Measurements from ENCODE around the gene BMP2. TPM values are rescaled to one million over a fixed set of nuclear protein-coding genes. Genes with fewer than 3 reads are reported as not detected.
A peak's percentile ranks its signal among the peaks of the same experiment; 100 is the strongest.

The BMP2 gene
- total RNA-seq, 1 experiment from 2014 or later, result 24.3 TPM

GRCh38 chr20:6824401-6824800 is 56.9 kb downstream of the BMP2 start:
- Histone ChIP-seq H3K9me3 (no peaks in the 10 kb centered on the region), H3K27me3 (replicated peaks; ENCODE audit: control insufficient read depth, insufficient read depth, low read length) (no peaks in the 10 kb centered on the region), H3K4me3 (ENCODE audit: low read depth, low read length) (no peak overlapping the region), H3K36me3 (ENCODE audit: control insufficient read depth, insufficient read depth, low read length) (no peaks in the 10 kb centered on the region), H3K4me1 (no peaks in the 10 kb centered on the region)
- Mint-ChIP-seq H3K27ac (ENCODE audit: unreplicated experiment) (no peak overlapping the region), H3K27me3 (ENCODE audit: insufficient read depth, unreplicated experiment) (no peaks in the 10 kb centered on the region), H3K4me3 (ENCODE audit: unreplicated experiment) (no peak overlapping the region), H3K9me3 (ENCODE audit: unreplicated experiment) (no peaks in the 10 kb centered on the region), H3K36me3 (ENCODE audit: insufficient read depth, unreplicated experiment) (no peaks in the 10 kb centered on the region), H3K4me1 (ENCODE audit: low read depth, unreplicated experiment) (no peaks in the 10 kb centered on the region)
- ChIA-PET POLR2A (no interaction called here), CTCF (no interaction called here)
- intact Hi-C loops (cut with micrococcal nuclease; ENCODE audit: unreplicated experiment), result loop anchor here (10.0 kb wide), 1 partner anchor 650 kb away; no protein-coding TSS in a partner anchor
- DNase-seq, result no peak
- TF ChIP-seq CTCF (IDR thresholded peaks at IDR 0.05; ENCODE audit: insufficient read depth in 1 of 2, low read depth in 1 of 2, low read length in 1 of 2, severe bottlenecking in 1 of 2, unreplicated experiment in 1 of 2), result no peak
- BruUV-seq (replicated peaks), result no TSS peak

- no peaks in the 10 kb centered on the region for H3K27me3 ChIP-seq (replicated peaks; ENCODE audit: control insufficient read depth, insufficient read depth, low read length)
- Mint-ChIP-seq H3K27me3 (ENCODE audit: insufficient read depth, unreplicated experiment) (no peaks in the 10 kb centered on the region), H3K27ac (ENCODE audit: unreplicated experiment) (no peak overlapping the region), H3K4me3 (ENCODE audit: unreplicated experiment) (no peak overlapping the region), H3K9me3 (ENCODE audit: unreplicated experiment) (no peaks in the 10 kb centered on the region), H3K4me1 (ENCODE audit: low read depth, unreplicated experiment) (peaks cover 6% of the 10 kb centered on the region), H3K36me3 (ENCODE audit: insufficient read depth, unreplicated experiment) (no peaks in the 10 kb centered on the region)
- POLR2A ChIA-PET, result no interaction called here
- CTCF ChIA-PET, result interaction anchor here (1.1 kb wide), 1 partner anchor 191 kb away, joined by 3 read pairs; no protein-coding TSS in a partner anchor
- intact Hi-C loops (cut with micrococcal nuclease; ENCODE audit: unreplicated experiment), result loop anchor here (5.0 to 10.0 kb wide), 2 partner anchors 550 to 653 kb away; no protein-coding TSS in a partner anchor
- BruUV-seq (replicated peaks), result no TSS peak
- no peak overlapping the region for H3K4me3 ChIP-seq (ENCODE audit: low read depth, low read length)
- no peaks in the 10 kb centered on the region for H3K36me3 ChIP-seq (ENCODE audit: control insufficient read depth, insufficient read depth, low read length)
- no peak for TF ChIP-seq CTCF (IDR thresholded peaks at IDR 0.05; ENCODE audit: insufficient read depth in 1 of 2, low read depth in 1 of 2, low read length in 1 of 2, severe bottlenecking in 1 of 2, unreplicated experiment in 1 of 2)
- no peaks in the 10 kb centered on the region for H3K4me1 ChIP-seq
- no peak for DNase-seq
- no peaks in the 10 kb centered on the region for H3K9me3 ChIP-seq
These were observed 60.0 kb downstream of the BMP2 start for GRCh38 chr20:6827472-6827871.

- H3K27me3 Mint-ChIP-seq (ENCODE audit: insufficient read depth, unreplicated experiment), result no peaks in the 10 kb centered on the region
- no peaks in the 10 kb centered on the region for H3K36me3 Mint-ChIP-seq (ENCODE audit: insufficient read depth, unreplicated experiment)
- no peaks in the 10 kb centered on the region for H3K9me3 Mint-ChIP-seq (ENCODE audit: unreplicated experiment)
- no peak overlapping the region for H3K4me3 ChIP-seq (ENCODE audit: low read depth, low read length)
- H3K4me1 Mint-ChIP-seq (ENCODE audit: low read depth, unreplicated experiment), result peaks cover 6% of the 10 kb centered on the region
- no TSS peak for BruUV-seq (replicated peaks)
- DNase-seq, result peak; percentile 74 to 75
- CTCF ChIA-PET, result interaction anchor here (0.6 to 1.1 kb wide), 3 partner anchors 73 to 667 kb away, joined by 3 to 7 read pairs (median 6); no protein-coding TSS in a partner anchor
- no peaks in the 10 kb centered on the region for H3K4me1 ChIP-seq
- intact Hi-C loops (cut with micrococcal nuclease; ENCODE audit: unreplicated experiment), result loop anchor here (1.0 to 10.0 kb wide), 7 partner anchors 111 to 1030 kb away; no protein-coding TSS in a partner anchor
- peak; percentile 81 to 84 for TF ChIP-seq CTCF (IDR thresholded peaks at IDR 0.05; ENCODE audit: insufficient read depth in 1 of 2, low read depth in 1 of 2, low read length in 1 of 2, severe bottlenecking in 1 of 2, unreplicated experiment in 1 of 2)
- H3K9me3 ChIP-seq, result no peaks in the 10 kb centered on the region
- H3K27ac Mint-ChIP-seq (ENCODE audit: unreplicated experiment), result no peak overlapping the region
- POLR2A ChIA-PET, result no interaction called here
- H3K36me3 ChIP-seq (ENCODE audit: control insufficient read depth, insufficient read depth, low read length), result no peaks in the 10 kb centered on the region
- no peak overlapping the region for H3K4me3 Mint-ChIP-seq (ENCODE audit: unreplicated experiment)
- no peaks in the 10 kb centered on the region for H3K27me3 ChIP-seq (replicated peaks; ENCODE audit: control insufficient read depth, insufficient read depth, low read length)
These were observed 61.4 kb downstream of the BMP2 start for GRCh38 chr20:6828794-6829423.

Measured in Caco-2 (cell line).